ENCODE measurements around the gene BCAS4. TPM values are rescaled to one million over a fixed set of nuclear protein-coding genes. Genes with fewer than 3 reads are reported as not detected.

Gene BCAS4
- total RNA-seq, 1 experiment from 2014 or later = 17.6 TPM

DNA sequence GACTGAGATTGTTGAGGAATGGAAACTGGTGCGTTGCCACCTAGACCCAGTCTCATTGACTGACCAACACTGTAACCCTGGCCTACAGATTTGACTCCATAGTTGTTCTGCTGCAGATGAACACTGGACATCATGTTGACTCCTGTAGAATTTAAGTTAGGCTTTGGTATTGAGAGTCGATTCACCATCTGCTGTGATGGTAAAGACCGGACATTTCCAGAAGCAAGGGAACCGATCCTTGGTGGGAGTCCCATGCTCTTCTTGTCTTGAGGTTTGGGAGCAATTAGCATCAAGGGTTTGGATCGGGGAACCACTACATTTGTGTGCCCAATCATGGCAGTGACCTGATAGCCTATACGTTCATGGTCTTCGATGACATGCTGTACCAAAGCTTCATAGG, 98.8 kb downstream of the BCAS4 start:
- DNase-seq = no peak
- Histone ChIP-seq H3K27me3 (ENCODE audit: control insufficient read depth, insufficient read depth, low read length) (no peaks in the 10 kb centered on the region), H3K4me3 (ENCODE audit: insufficient read depth, low read depth, low read length) (no peak overlapping the region), H3K36me3 (replicated peaks; ENCODE audit: control insufficient read depth, insufficient read depth, low read length) (peaks cover 48% of the 10 kb centered on the region)

DNA sequence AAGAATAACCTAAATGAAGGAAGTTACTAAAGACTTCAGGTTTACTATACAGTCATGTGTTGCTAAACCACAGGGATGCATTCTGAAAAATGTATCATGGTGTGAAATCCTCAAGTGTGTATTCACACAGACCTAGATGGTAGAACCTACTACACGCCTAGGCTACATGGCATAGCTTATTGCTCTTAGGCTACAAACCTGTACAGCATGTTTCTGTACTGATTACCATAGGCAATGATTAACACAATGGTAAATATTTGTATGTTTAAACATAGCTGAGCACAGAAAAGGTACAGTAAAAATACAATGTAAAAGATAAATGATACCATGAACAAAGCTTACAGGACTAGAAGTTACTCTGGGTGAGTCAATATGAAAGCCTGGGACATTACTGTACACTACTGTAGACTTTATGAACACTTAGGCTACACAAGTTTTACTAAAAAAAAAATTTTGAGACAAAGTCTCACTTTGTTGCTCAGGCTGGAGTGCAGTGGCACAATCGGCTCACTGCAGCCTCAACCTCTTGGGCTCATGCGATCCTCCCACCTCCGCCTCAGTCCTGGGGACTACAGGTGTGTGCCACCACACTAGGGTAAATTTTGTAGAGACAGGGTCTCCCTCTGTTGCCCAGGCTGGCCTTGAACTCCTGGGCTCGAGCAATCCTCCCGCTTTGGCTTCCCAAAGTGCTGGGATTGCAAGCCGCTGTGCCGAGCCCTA, 100.4 kb downstream of the BCAS4 start:
- Histone ChIP-seq H3K36me3 (replicated peaks; ENCODE audit: control insufficient read depth, insufficient read depth, low read length) (peaks cover 47% of the 10 kb centered on the region), H3K27me3 (ENCODE audit: control insufficient read depth, insufficient read depth, low read length) (no peaks in the 10 kb centered on the region), H3K4me3 (ENCODE audit: insufficient read depth, low read depth, low read length) (no peak overlapping the region)
- DNase-seq = no peak

DNA sequence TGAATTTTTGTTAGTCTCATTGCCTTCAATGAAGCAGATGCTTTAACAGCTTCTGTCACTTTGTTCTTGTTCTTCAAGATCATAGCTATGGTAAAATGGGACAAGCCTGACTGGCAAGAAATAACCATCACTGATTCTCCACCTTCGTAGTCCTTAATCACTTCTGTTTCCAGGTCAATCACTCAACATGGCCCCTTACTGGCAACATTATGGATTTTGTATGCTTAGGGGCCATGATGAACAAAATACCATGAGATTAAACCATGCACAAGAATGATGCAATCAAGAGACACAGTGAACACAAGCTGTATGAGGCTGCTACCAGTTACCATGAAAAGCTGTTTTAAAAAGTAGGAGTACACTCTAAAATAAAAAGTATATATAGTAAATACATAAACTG, 103.6 kb downstream of the BCAS4 start:
- Histone ChIP-seq H3K27me3 (ENCODE audit: control insufficient read depth, insufficient read depth, low read length) (no peaks in the 10 kb centered on the region), H3K36me3 (replicated peaks; ENCODE audit: control insufficient read depth, insufficient read depth, low read length) (peaks cover 35% of the 10 kb centered on the region), H3K4me3 (ENCODE audit: insufficient read depth, low read depth, low read length) (no peak overlapping the region)
- DNase-seq = no peak

DNA sequence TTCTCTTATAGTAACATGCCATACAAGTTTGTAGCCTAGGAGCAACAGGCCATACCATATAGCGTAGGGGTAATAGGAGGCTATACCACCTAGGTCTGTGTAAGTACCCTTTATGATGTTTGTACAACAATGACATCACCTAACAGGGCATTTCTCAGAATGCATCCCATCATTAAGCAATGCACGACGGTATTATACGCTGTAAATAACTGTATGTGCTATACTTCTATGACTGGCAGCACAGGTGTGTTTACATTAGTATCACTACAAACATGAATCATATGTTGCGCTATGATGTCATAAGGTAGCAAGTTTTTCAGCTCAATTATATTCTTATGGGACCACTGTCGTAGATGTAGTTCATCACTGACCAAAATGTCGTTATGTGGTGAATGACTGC, 105.4 kb downstream of the BCAS4 start:
- H3K4me3 ChIP-seq (ENCODE audit: insufficient read depth, low read depth, low read length) = no peak overlapping the region
- no peaks in the 10 kb centered on the region for H3K27me3 ChIP-seq (ENCODE audit: control insufficient read depth, insufficient read depth, low read length)
- DNase-seq = no peak
- H3K36me3 ChIP-seq (replicated peaks; ENCODE audit: control insufficient read depth, insufficient read depth, low read length) = peaks cover 28% of the 10 kb centered on the region

DNA sequence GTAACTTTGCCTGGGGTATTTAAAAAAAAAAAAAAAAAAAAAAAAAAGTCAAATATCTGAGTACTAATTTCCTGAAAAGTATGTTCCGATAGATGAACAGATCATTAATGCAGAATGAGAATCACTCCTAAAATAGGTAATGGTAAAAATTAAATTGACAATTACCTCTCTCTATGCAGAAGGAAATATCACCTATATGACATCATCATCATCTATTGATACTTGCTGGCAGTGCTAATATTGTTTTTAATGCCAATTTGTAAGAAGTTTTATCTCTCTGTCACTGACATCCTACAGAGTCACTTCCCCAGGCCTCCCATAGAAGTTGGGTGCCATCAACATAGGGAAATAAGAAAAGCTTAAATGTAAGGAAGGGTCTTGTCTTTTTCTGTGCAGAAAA, 106.4 kb downstream of the BCAS4 start:
- DNase-seq = no peak
- no peaks in the 10 kb centered on the region for H3K27me3 ChIP-seq (ENCODE audit: control insufficient read depth, insufficient read depth, low read length)
- H3K36me3 ChIP-seq (replicated peaks; ENCODE audit: control insufficient read depth, insufficient read depth, low read length) = peaks cover 28% of the 10 kb centered on the region
- H3K4me3 ChIP-seq (ENCODE audit: insufficient read depth, low read depth, low read length) = no peak overlapping the region

DNA sequence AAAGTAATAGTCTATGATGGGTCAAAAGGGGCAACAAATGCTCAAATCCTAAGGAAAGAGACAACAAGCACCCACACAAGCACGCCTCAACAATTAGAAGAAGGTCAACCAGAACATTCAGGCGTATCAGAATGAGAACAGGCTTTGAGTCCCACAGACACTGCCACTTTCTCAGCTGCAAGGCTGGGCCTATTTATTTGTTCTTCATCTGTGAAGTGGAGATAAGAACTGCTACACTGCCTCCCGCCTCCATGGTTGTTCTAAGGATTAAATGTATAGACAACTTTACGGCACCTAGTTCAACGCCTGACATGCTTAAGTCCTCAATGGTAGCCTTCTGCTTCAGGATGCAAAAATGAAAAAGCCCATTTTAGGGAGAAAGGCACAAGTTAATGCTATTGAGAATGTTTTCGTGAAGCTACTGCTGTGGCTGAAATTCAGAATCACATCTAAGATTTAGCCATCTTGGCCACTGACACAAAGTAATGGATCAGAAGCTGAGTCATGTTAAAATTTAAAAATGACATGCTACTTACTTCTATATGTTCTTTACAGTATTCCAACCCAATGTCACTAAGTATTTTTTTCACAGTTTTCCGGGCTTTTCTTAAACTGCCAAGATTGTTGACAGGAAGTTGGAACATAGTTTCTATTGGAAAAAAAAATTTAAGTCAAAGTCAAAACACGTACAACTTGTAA, 108.6 kb downstream of the BCAS4 start:
- peaks cover 16% of the 10 kb centered on the region for H3K36me3 ChIP-seq (replicated peaks; ENCODE audit: control insufficient read depth, insufficient read depth, low read length)
- H3K27me3 ChIP-seq (ENCODE audit: control insufficient read depth, insufficient read depth, low read length) = no peaks in the 10 kb centered on the region
- H3K4me3 ChIP-seq (ENCODE audit: insufficient read depth, low read depth, low read length) = no peak overlapping the region
- DNase-seq = no peak

DNA sequence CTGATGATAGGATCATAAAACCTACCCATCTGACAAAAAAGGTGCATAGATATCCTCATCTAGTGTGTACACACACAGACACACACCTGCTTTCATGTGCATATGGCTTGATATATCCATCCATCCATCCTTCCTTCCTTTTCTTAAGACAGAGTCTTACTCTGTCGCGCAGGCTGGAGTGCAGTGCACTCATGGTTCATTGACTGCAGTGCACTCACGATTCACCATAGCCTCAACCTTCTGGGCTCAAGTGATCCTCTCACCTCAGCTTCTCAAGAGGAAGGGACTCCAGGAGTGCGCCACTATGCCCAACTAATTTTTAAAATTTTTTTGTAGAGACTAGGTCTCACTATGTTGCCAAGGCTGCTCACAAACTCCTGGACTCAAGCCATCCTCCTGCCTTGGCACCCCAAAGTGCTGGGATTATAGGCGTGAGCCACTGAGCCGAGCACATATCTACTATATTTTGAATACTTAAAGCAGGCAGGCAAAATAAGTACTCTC, 109.3 kb downstream of the BCAS4 start:
- DNase-seq = no peak
- no peaks in the 10 kb centered on the region for H3K27me3 ChIP-seq (ENCODE audit: control insufficient read depth, insufficient read depth, low read length)
- no peak overlapping the region for H3K4me3 ChIP-seq (ENCODE audit: insufficient read depth, low read depth, low read length)
- H3K36me3 ChIP-seq (replicated peaks; ENCODE audit: control insufficient read depth, insufficient read depth, low read length) = peaks cover 14% of the 10 kb centered on the region

DNA sequence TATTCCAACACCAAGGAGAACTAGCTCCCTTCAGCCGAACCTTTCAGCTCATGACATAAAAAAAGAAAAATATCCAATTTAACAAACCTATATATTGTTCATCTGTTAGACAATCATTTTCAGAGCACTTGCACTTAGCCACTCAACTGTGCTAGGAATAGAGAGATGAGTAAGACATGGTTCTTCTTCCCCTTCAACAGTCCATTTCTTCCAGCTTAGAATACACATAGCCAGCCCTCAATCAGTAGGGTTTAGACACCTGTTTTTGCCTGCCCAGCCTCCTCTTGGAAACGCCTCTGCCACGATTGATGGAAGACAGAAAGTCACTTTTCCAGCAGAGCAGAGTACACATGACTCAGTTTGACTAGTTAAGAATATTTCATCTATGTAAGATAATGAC, 114.6 kb downstream of the BCAS4 start:
- no peaks in the 10 kb centered on the region for H3K27me3 ChIP-seq (ENCODE audit: control insufficient read depth, insufficient read depth, low read length)
- H3K36me3 ChIP-seq (replicated peaks; ENCODE audit: control insufficient read depth, insufficient read depth, low read length) = no peaks in the 10 kb centered on the region; the same call in 1 of the 2 replicates
- no peak for DNase-seq
- H3K4me3 ChIP-seq (ENCODE audit: insufficient read depth, low read depth, low read length) = no peak overlapping the region

DNA sequence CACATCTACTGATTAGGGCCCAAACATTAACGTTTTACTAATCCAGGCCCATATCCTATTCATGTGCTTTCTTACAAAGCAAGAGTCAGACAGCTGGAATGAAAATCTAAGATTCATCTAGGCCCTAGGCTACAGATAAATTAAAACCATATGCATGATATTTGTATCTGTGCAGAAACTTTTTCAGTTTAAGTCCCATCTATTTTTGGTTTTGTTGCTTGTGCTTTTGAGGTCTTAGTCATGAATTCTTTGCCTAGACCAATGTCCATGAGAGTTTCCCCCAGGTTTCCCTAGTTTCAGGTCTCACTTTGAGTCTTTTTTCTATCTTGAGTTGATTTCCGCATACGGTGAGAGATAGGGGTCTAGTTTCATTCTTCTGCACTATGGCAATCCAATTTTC, 116.2 kb downstream of the BCAS4 start:
- H3K36me3 ChIP-seq (replicated peaks; ENCODE audit: control insufficient read depth, insufficient read depth, low read length) = no peaks in the 10 kb centered on the region; the same call in 1 of the 2 replicates
- H3K27me3 ChIP-seq (ENCODE audit: control insufficient read depth, insufficient read depth, low read length) = no peaks in the 10 kb centered on the region
- DNase-seq = no peak
- H3K4me3 ChIP-seq (ENCODE audit: insufficient read depth, low read depth, low read length) = no peak overlapping the region

DNA sequence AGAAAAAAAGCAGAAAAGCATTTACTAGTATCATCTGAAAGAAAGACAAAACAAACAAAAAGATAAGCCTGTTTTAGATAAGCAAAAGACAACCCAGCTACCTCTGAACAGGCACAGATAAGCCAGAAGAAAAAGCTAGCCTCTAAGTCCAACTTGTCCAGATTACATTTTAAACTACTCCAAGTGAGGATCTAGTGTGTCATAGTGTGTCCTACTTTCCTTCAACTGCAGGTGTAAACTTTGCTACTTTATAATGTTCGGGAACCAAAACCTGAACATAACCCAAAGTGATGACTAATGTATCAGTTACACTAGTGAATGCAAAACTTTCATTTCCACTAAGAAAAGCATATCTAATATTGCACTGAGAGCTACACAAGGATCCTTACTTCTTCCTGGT, 116.9 kb downstream of the BCAS4 start:
- H3K4me3 ChIP-seq (ENCODE audit: insufficient read depth, low read depth, low read length) = no peak overlapping the region
- no peak for DNase-seq
- no peaks in the 10 kb centered on the region; the same call in 1 of the 2 replicates for H3K36me3 ChIP-seq (replicated peaks; ENCODE audit: control insufficient read depth, insufficient read depth, low read length)
- no peaks in the 10 kb centered on the region for H3K27me3 ChIP-seq (ENCODE audit: control insufficient read depth, insufficient read depth, low read length)

DNA sequence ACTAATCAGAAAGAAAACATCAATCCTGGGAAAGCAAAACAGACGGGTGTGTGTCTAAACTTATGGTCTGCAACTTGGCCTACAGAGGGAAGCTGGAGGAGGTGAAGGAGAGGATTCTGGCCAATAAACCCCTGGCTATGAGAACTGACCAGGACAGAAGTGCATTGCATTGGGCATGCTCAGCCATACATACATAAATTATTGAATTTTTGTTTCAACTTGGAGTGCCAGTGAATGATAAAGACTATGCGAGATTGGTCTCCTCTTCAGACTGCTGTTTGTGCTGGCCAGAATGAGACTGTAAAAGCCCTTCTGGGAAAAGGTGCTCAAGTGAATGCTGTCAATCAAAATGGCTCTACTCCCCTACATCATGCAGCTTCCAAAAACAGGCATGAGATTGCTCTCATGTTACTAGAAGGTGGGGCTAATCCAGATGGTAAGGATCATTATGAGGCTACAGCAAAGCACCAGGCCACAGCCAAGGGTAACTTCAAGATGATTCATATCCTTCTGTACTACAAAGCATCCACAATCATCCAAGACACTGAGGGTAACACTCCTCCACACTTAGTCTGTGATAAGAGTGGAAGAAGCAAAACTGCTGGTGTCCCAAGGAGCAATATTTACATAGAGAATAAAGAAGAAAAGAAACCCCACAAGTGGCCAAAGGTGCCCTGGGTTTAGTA, 119.0 kb downstream of the BCAS4 start:
- H3K36me3 ChIP-seq (replicated peaks; ENCODE audit: control insufficient read depth, insufficient read depth, low read length) = no peaks in the 10 kb centered on the region; the same call in none of the 2 replicates
- no peak overlapping the region for H3K4me3 ChIP-seq (ENCODE audit: insufficient read depth, low read depth, low read length)
- DNase-seq = no peak
- no peaks in the 10 kb centered on the region for H3K27me3 ChIP-seq (ENCODE audit: control insufficient read depth, insufficient read depth, low read length)

DNA sequence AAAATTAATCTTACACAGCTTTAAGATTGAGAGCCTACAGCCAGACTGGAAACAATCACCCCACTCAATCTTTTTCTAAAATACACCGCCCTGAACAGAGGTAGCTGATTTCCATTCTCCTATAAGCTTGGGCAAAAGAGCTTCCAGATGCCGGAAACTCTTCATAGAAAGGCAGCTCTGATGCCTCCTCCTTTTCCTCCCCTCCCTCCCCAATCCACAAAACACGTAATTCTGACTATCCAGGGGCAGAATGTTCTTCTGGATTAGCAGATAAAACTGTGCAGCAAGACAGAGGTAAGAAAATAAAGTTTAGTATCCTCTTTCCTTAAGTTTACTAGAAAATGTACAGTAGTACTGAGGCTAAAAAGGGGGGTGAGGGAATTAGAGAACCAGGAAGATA, 120.6 kb downstream of the BCAS4 start:
- DNase-seq = no peak
- Histone ChIP-seq H3K36me3 (replicated peaks; ENCODE audit: control insufficient read depth, insufficient read depth, low read length) (no peaks in the 10 kb centered on the region; the same call in none of the 2 replicates), H3K4me3 (ENCODE audit: insufficient read depth, low read depth, low read length) (no peak overlapping the region), H3K27me3 (ENCODE audit: control insufficient read depth, insufficient read depth, low read length) (no peaks in the 10 kb centered on the region)

DNA sequence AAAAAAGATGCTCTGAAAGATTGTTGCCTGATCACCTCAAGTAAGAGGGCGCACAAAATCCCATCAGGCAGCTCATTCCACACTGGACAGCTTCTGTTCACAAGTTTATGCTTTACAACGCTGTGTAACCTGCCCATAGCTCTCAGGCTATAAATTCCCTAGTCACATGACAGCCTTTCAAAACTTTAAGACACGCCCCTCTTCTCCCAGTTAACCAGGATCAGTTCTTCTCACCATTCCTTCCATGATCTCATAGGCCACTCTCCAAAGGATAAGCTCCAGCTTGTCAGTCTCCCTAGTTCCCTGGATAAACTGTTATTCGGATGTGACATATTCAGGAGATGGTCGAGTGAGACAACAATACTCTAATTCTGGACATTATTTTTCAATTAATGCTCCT, 121.4 kb downstream of the BCAS4 start:
- H3K4me3 ChIP-seq (ENCODE audit: insufficient read depth, low read depth, low read length) = no peak overlapping the region
- H3K27me3 ChIP-seq (ENCODE audit: control insufficient read depth, insufficient read depth, low read length) = no peaks in the 10 kb centered on the region
- DNase-seq = no peak
- no peaks in the 10 kb centered on the region; the same call in none of the 2 replicates for H3K36me3 ChIP-seq (replicated peaks; ENCODE audit: control insufficient read depth, insufficient read depth, low read length)

DNA sequence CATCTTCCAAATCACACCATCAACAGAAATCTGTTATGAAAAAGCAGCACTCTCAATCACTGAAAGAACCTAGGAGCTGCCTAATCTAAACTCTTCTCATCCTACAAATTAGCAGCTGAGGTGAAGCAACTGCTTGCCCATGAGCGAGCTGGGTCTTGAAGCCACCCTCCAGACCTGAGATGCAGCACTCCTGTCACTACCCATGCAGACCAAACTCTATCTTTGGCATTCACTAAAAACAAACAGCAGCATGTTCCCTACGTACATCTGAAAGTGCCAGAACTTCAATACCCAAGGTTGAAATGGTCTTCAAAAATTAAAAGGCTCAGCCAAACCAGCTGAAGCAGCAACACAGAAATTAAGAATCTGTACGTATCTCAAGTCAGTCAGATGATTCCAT, 122.1 kb downstream of the BCAS4 start:
- no peaks in the 10 kb centered on the region; the same call in none of the 2 replicates for H3K36me3 ChIP-seq (replicated peaks; ENCODE audit: control insufficient read depth, insufficient read depth, low read length)
- no peak for DNase-seq
- H3K27me3 ChIP-seq (ENCODE audit: control insufficient read depth, insufficient read depth, low read length) = no peaks in the 10 kb centered on the region
- H3K4me3 ChIP-seq (ENCODE audit: insufficient read depth, low read depth, low read length) = no peak overlapping the region

DNA sequence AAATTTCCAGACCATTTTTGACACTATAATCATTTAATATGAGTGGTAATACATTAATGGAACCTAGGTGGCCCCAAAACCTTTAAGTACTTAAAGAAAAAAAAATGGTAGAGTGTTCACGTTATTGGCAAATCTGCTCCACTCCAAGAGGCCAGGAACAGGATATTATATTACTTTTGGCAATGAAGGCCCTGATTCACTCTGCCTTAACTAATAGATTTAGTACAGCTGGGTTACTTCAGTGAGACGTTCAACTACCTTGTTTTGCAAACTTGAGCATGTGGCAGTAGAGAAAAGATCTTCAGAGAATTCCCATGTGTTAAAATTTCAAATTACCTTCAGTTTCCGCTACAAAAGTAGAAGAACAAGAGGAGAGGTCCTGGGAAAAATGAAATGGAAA, 123.5 kb downstream of the BCAS4 start:
- Histone ChIP-seq H3K27me3 (ENCODE audit: control insufficient read depth, insufficient read depth, low read length) (no peaks in the 10 kb centered on the region), H3K4me3 (ENCODE audit: insufficient read depth, low read depth, low read length) (no peak overlapping the region), H3K36me3 (replicated peaks; ENCODE audit: control insufficient read depth, insufficient read depth, low read length) (no peaks in the 10 kb centered on the region; the same call in none of the 2 replicates)
- DNase-seq = no peak
